DND-41 (cell line): ENCODE data around the gene LACTB.
A peak's percentile ranks its signal among the peaks of the same experiment; 100 is the strongest.

Experiments used
- ATAC-seq: fragments of 200-7000 bp; cut with Tn5 transposase; 3 replicates; pipeline ENCODE4 v1.9.1; 2021; ENCODE audit warnings: low read depth; ENCODE audit not compliant: insufficient read depth
- DNase-seq: peaks from one replicate; pipeline ENCODE4 v3.0.0-alpha.2; 2020
- H2AFZ ChIP-seq: 2 replicates; pipeline ENCODE4 v1.6.0; 2012; ENCODE audit warnings: low read depth, low read length
- H3K27ac ChIP-seq: 2 replicates; pipeline ENCODE4 v1.5.1; 2012; ENCODE audit warnings: low read length, inconsistent platforms
- H3K27me3 ChIP-seq: fragments of 200-600 bp; sonication (generic); 2 replicates; pipeline ENCODE4 v1.6.0; 2012; ENCODE audit warnings: low read length, mild to moderate bottlenecking, inconsistent platforms; ENCODE audit not compliant: insufficient read depth, poor library complexity
- H3K36me3 ChIP-seq: 2 replicates; pipeline ENCODE4 v1.5.1; 2012; ENCODE audit warnings: low read length, inconsistent platforms; ENCODE audit not compliant: insufficient read depth
- H3K4me1 ChIP-seq: 2 replicates; pipeline ENCODE4 v1.5.1; 2012; ENCODE audit warnings: mild to moderate bottlenecking, low read length; ENCODE audit not compliant: insufficient read depth
- H3K4me2 ChIP-seq: 2 replicates; pipeline ENCODE4 v1.6.0; 2012; ENCODE audit warnings: mild to moderate bottlenecking, moderate library complexity, low read length, inconsistent platforms; ENCODE audit not compliant: insufficient read depth
- H3K4me3 ChIP-seq, 2 experiments: fragments of 200-600 bp in 1 of 2; shearing (Covaris generic) in 1 of 2; 2 replicates each; pipeline ENCODE4 v1.5.1; 2012 to 2016; ENCODE audit warnings: inconsistent platforms in 2 of 2, low read length in 2 of 2, mild to moderate bottlenecking in 2 of 2, low read depth in 1 of 2, moderate library complexity in 1 of 2
- H3K79me2 ChIP-seq: 2 replicates; pipeline ENCODE4 v1.6.0; 2012; ENCODE audit warnings: low read length, inconsistent platforms; ENCODE audit not compliant: insufficient read depth
- H3K9ac ChIP-seq: 2 replicates; pipeline ENCODE4 v1.6.0; 2012; ENCODE audit warnings: low read depth, mild to moderate bottlenecking, inconsistent platforms, low read length, moderate library complexity
- H3K9me3 ChIP-seq: 2 replicates; pipeline ENCODE4 v1.5.1; 2012; ENCODE audit warnings: low read length, moderate library complexity, mild to moderate bottlenecking, inconsistent platforms; ENCODE audit not compliant: insufficient read depth, severe bottlenecking
- H4K20me1 ChIP-seq: 2 replicates; pipeline ENCODE4 v1.6.0; 2012; ENCODE audit warnings: low read length; ENCODE audit not compliant: insufficient read depth
- EZH2 ChIP-seq: IDR thresholded peaks from 3 replicates; pipeline ENCODE4 v1.6.1; 2012; ENCODE audit warnings: borderline replicate concordance, low read depth, mild to moderate bottlenecking, moderate library complexity, low read length, inconsistent platforms; ENCODE audit not compliant: severe bottlenecking
- TF ChIP-seq, protein P1 (sequence below): IDR thresholded peaks from 2 replicates; pipeline ENCODE4 v1.5.1; 2012; ENCODE audit warnings: borderline replicate concordance, low read length, moderate library complexity, mild to moderate bottlenecking; ENCODE audit not compliant: poor library complexity, severe bottlenecking; ENCODE audit errors: extremely low read depth

The LACTB gene

DNA sequence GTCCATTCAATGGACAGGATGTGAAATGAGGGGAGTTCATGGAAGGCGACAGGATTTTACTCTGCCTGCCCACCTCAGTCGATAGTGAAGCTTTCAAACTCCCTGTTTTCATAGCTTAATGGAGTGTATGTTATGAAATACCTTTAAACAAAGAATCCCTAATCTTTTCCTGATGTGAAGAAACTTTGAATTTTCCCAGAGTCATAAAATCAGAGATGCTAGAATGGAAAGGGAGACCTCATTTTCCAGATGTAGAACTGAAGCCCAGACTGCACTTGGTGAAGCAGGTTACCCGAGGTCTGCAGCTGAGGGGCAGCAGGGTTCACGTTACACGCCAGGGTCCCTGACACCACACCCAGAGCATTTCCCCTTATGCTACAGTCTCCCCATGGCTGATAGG, 34.7 kb upstream of the LACTB start:
- Histone ChIP-seq H4K20me1 (no peaks in the 10 kb centered on the region; the same call in 1 of the 2 replicates), H3K4me3 (no peak overlapping the region), H3K27ac (no peak overlapping the region), H3K4me2 (no peak overlapping the region), H3K9ac (no peak overlapping the region), H3K9me3 (no peaks in the 10 kb centered on the region), H3K27me3 (no peaks in the 10 kb centered on the region), H3K4me1 (peaks cover 9% of the 10 kb centered on the region), H2AFZ (no peak overlapping the region), H3K79me2 (no peaks in the 10 kb centered on the region), H3K36me3 (no peaks in the 10 kb centered on the region)
- no peak for DNase-seq
- no peak for TF ChIP-seq EZH2
- TF ChIP-seq, protein P1, sequence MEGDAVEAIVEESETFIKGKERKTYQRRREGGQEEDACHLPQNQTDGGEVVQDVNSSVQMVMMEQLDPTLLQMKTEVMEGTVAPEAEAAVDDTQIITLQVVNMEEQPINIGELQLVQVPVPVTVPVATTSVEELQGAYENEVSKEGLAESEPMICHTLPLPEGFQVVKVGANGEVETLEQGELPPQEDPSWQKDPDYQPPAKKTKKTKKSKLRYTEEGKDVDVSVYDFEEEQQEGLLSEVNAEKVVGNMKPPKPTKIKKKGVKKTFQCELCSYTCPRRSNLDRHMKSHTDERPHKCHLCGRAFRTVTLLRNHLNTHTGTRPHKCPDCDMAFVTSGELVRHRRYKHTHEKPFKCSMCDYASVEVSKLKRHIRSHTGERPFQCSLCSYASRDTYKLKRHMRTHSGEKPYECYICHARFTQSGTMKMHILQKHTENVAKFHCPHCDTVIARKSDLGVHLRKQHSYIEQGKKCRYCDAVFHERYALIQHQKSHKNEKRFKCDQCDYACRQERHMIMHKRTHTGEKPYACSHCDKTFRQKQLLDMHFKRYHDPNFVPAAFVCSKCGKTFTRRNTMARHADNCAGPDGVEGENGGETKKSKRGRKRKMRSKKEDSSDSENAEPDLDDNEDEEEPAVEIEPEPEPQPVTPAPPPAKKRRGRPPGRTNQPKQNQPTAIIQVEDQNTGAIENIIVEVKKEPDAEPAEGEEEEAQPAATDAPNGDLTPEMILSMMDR, result no peak
- ATAC-seq, result no peak

DNA sequence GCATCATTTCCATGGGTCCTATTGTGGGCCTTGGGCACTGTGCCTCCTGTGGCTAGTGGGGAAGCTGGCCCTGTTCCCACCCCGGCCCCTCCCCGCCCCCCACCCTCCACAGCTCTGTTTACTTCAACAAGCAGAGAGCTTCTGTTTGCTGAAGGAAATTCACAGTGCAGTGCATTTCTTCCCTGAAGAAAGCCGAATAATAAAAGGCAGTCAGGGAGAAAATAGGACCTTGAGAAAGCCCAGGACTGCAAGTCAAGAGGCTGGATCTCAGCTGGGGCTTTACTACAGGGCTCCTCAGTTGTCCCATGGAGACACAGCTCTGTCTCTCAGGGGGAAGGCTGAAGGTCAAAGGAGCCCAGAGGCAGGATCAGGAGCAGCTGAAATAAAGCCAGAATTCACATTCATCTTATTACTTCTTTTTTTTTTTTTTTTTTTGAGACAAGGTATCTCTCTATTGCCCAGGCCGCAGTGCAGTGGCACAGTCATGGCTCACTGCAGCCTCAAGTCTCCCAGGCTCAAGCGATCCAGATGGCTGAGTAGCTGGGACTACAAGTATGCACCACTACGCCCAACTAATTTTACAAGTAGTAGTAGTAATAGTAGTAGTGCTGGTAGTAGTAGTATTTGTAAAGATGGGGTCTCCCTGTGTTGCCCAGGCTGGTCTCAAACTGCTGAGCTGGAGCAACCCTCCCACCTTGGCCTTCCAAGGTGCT, 33.0 kb upstream of the LACTB start:
- Histone ChIP-seq H4K20me1 (no peaks in the 10 kb centered on the region; the same call in 1 of the 2 replicates), H3K4me3 (no peak overlapping the region), H3K9me3 (no peaks in the 10 kb centered on the region), H3K79me2 (no peaks in the 10 kb centered on the region), H3K4me2 (no peak overlapping the region), H3K27me3 (no peaks in the 10 kb centered on the region), H3K4me1 (peaks cover 9% of the 10 kb centered on the region), H3K9ac (no peak overlapping the region), H3K27ac (no peak overlapping the region), H3K36me3 (no peaks in the 10 kb centered on the region), H2AFZ (no peak overlapping the region)
- ATAC-seq (no peak), DNase-seq (no peak)
- TF ChIP-seq, protein P1, result no peak
- no peak for TF ChIP-seq EZH2

DNA sequence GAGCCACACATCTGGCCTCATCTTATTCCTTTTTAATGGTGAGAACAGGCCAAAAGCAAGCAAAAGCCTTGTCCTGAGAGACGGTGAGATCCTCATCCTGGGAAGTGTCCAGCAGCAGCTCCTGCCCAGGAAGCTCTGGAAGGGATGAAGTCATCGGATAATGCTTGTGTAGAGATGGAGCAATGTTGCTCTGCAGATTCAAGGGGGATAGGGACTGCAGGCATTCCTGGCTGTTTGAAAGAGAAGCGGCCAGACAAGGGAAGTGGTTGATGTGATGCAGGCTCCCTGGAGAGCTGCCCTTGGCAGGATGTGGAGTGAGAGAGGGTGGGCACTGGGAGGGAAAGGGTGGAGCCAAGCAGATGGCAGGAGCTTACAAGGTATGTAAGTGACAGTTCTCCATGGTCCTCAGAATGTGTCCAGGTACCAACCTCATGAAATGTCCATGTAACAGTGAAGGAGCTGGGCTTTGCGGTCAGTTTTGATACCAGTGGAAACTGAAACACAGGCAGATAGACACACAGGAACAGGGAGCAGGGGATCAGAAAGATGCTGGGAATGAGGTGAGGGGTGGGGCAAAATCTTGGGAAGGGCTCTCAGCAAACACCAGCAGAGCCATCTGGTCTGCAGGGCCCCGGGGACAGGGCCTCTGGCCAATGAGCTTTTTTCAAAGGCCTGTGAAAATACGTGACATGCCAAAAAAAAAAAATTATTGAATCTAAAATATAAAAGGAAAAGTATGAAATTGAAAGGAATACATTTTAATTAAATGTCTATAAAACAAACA, 32.2 kb upstream of the LACTB start:
- H3K9ac ChIP-seq, result no peak overlapping the region
- H4K20me1 ChIP-seq, result no peaks in the 10 kb centered on the region; the same call in 1 of the 2 replicates
- no peak for TF ChIP-seq EZH2
- TF ChIP-seq, protein P1, result no peak
- H3K4me3 ChIP-seq, result no peak overlapping the region
- DNase-seq, result peak; percentile 49
- no peaks in the 10 kb centered on the region for H3K27me3 ChIP-seq
- H3K4me1 ChIP-seq, result peaks cover 9% of the 10 kb centered on the region
- H3K79me2 ChIP-seq, result no peaks in the 10 kb centered on the region
- H2AFZ ChIP-seq, result no peak overlapping the region
- no peaks in the 10 kb centered on the region for H3K9me3 ChIP-seq
- ATAC-seq, result peak; percentile 74
- H3K36me3 ChIP-seq, result no peaks in the 10 kb centered on the region
- no peak overlapping the region for H3K27ac ChIP-seq
- no peak overlapping the region for H3K4me2 ChIP-seq
